Breast epithelium (tissue), 3 donors: Measurements from ENCODE around the gene IFT80.

ENCODE experiments used
- POLR2AphosphoS5 ChIP-seq, 3 donors: sonication (generic); formaldehyde crosslinking; IDR thresholded peaks; one replicate each; pipeline ENCODE4 v1.6.1; 2017; ENCODE audit warnings: antibody characterized with exemption in 3 of 3
- TF ChIP-seq, protein P1 (sequence below), 3 donors: fragments of 450-650 bp; IDR thresholded peaks; one replicate each; pipeline ENCODE4 v1.5.1; 2016 to 2017; ENCODE audit warnings: antibody characterized with exemption in 3 of 3, mild to moderate bottlenecking in 3 of 3, moderate library complexity in 3 of 3

DNA sequence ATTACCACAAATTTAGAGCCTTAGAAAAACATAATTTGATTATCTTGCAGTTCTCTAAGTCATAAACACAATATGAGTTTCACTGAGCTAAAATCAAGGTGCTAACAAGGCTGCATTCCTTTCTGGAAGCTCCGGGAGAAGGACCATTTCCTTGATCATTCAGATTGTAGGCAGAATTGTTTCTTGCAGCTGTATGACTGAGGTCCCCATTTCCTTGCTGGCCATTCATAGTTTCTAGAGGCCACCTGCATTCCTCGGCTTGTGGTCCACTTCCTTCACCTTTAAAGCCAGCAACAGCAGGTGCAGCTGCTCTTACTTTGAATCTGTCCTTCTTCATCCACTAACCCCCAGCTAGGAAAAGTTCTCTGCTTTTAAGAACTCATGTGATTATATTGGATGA is 58.7 kb downstream of the IFT80 start:
- TF ChIP-seq, protein P1, sequence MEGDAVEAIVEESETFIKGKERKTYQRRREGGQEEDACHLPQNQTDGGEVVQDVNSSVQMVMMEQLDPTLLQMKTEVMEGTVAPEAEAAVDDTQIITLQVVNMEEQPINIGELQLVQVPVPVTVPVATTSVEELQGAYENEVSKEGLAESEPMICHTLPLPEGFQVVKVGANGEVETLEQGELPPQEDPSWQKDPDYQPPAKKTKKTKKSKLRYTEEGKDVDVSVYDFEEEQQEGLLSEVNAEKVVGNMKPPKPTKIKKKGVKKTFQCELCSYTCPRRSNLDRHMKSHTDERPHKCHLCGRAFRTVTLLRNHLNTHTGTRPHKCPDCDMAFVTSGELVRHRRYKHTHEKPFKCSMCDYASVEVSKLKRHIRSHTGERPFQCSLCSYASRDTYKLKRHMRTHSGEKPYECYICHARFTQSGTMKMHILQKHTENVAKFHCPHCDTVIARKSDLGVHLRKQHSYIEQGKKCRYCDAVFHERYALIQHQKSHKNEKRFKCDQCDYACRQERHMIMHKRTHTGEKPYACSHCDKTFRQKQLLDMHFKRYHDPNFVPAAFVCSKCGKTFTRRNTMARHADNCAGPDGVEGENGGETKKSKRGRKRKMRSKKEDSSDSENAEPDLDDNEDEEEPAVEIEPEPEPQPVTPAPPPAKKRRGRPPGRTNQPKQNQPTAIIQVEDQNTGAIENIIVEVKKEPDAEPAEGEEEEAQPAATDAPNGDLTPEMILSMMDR (IDR thresholded peaks at IDR 0.05): no peak
- no peak for TF ChIP-seq POLR2AphosphoS5 (IDR thresholded peaks at IDR 0.05)
